Activated T-helper 17 cell treated with anti-CD3 and anti-CD28 coated beads, Interleukin-2, amount 50 U/mL, for 72 hours (primary cell): ENCODE results near the gene MSANTD4. TPM values are rescaled to one million over a fixed set of nuclear protein-coding genes. Genes with fewer than 3 reads are reported as not detected.

ENCODE experiments used
- ATAC-seq: fragments of 150-1000 bp; cut with Tn5 transposase; replicated peaks from 2 replicates; pipeline ENCODE4 v1.10.0; 2021; ENCODE audit warnings: mild to moderate bottlenecking, moderate library complexity
- H3K27ac Mint-ChIP-seq: one replicate; pipeline ENCODE4 v1.8.0; 2022; ENCODE audit warnings: mixed read lengths
- H3K27me3 Mint-ChIP-seq: one replicate; pipeline ENCODE4 v1.8.0; 2022; ENCODE audit warnings: mixed read lengths
- H3K36me3 Mint-ChIP-seq: one replicate; pipeline ENCODE4 v1.8.0; 2022; ENCODE audit warnings: low read depth, mild to moderate bottlenecking, mixed read lengths
- H3K4me1 Mint-ChIP-seq: one replicate; pipeline ENCODE4 v1.8.0; 2022; ENCODE audit warnings: mixed read lengths
- H3K4me3 Mint-ChIP-seq: one replicate; pipeline ENCODE4 v1.8.0; 2022; ENCODE audit warnings: mild to moderate bottlenecking, mixed read lengths
- H3K9me3 Mint-ChIP-seq: one replicate; pipeline ENCODE4 v1.8.0; 2022; ENCODE audit warnings: mixed read lengths
- total RNA-seq, 2 donors: library from RNA; stranded (reverse); gene quantifications; one replicate each; pipeline ENCODE4 v1.2.3, GENCODE V29; 2022

The MSANTD4 gene
- total RNA-seq, 2 donors from 2014 or later, result 13.4 to 16.6 TPM

DNA sequence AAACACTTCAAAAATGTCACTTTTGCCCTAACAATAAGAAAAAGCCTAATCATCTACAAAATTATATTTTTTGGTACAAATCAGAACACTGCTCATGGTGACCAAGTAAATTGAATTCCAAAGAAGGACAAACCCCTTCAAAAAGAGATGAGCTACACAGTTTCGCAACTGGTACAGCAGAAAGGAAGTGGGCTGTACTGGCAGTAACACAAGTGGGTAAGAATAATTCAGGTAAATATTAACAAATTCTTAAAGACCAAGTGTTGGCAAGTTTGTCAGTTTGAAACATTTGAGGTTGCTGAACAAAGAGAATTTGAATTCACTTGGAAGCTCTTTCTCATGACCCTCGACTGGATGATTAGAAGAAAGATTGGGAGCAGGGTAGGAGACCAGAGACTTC is 35.5 kb downstream of the MSANTD4 start:
- Mint-ChIP-seq H3K36me3 (no peaks in the 10 kb centered on the region), H3K4me1 (no peaks in the 10 kb centered on the region), H3K27me3 (peaks cover 2% of the 10 kb centered on the region), H3K9me3 (peaks cover 2% of the 10 kb centered on the region), H3K4me3 (no peak overlapping the region), H3K27ac (no peak overlapping the region)
- ATAC-seq, result no peak

DNA sequence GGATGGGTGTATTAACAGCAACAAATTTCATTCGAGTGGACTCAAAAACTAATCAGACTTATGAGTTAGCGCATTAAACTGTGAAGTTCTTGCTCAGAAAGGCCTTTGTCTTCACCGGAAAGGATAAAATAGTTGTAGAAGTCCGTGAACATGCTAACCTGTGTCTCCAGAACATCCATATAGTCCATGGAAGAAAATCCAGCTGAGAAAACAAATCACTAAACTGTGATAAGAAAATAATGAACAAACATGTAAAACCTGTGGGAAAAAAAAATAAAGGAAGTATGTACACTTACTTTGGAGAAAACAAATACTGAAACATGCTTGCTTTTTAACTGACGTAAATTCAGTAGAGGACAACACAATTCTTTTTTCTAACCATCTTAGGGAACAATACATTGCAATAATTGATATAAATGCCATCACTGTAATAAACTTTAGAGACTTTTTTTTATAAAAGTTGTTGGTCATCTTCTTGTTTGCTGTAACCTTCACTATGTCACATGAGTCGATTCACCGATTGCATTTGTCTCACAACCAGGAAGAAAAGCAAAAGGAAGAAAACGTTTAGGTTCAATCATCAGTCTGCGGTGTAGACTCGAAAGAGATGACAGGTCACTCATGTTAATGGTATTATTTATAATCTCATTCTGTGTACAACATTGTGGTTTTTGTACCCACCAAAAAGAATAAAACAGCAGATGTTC is 41.9 kb downstream of the MSANTD4 start:
- H3K4me3 Mint-ChIP-seq, result no peak overlapping the region
- H3K36me3 Mint-ChIP-seq, result no peaks in the 10 kb centered on the region
- H3K27me3 Mint-ChIP-seq, result peaks cover 3% of the 10 kb centered on the region
- no peaks in the 10 kb centered on the region for H3K4me1 Mint-ChIP-seq
- H3K27ac Mint-ChIP-seq, result no peak overlapping the region
- ATAC-seq, result no peak
- H3K9me3 Mint-ChIP-seq, result peaks cover 7% of the 10 kb centered on the region

DNA sequence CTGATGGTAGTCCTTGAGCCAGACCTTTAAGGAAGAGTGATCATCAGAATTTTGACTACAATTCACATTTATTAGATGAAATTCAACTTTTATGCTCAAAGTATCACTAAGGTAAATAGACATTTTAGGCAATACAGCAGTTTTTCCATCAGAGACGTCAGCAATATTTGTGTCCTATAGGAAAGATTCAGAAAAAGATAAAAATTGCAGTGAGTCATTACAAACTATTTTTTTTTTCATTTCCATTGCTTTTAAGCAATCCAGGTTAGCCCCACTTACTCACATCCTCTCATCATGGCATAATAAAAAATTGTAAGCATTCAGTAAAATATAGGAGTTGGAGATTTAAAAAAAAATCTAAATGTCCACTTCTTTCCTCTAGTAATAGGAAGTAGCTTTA is 46.9 kb downstream of the MSANTD4 start:
- no peak overlapping the region for H3K4me3 Mint-ChIP-seq
- no peaks in the 10 kb centered on the region for H3K27me3 Mint-ChIP-seq
- H3K9me3 Mint-ChIP-seq, result no peaks in the 10 kb centered on the region
- no peaks in the 10 kb centered on the region for H3K36me3 Mint-ChIP-seq
- ATAC-seq, result no peak
- no peak overlapping the region for H3K27ac Mint-ChIP-seq
- H3K4me1 Mint-ChIP-seq, result no peaks in the 10 kb centered on the region

DNA sequence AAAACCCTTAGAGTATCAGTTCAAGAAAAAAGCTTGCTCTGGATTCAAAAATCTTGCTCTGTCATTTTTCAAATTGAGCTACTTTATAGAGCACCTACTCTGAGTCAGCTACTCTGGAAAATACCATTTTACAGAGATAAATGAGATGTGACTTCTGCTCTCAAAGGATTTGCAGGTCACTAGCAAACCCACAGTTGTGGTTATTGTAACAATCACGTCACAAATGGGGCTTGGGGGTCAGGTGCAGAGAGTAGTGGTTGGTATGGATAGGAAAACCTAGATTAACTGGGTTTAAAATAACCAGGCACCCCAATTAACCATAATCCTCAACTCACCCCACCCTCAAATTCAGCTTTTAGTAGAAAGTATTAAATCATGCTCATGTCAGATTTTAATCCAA is 52.3 kb downstream of the MSANTD4 start:
- no peaks in the 10 kb centered on the region for H3K9me3 Mint-ChIP-seq
- no peaks in the 10 kb centered on the region for H3K27me3 Mint-ChIP-seq
- H3K4me3 Mint-ChIP-seq, result no peak overlapping the region
- H3K4me1 Mint-ChIP-seq, result no peaks in the 10 kb centered on the region
- no peak for ATAC-seq
- no peak overlapping the region for H3K27ac Mint-ChIP-seq
- no peaks in the 10 kb centered on the region for H3K36me3 Mint-ChIP-seq

DNA sequence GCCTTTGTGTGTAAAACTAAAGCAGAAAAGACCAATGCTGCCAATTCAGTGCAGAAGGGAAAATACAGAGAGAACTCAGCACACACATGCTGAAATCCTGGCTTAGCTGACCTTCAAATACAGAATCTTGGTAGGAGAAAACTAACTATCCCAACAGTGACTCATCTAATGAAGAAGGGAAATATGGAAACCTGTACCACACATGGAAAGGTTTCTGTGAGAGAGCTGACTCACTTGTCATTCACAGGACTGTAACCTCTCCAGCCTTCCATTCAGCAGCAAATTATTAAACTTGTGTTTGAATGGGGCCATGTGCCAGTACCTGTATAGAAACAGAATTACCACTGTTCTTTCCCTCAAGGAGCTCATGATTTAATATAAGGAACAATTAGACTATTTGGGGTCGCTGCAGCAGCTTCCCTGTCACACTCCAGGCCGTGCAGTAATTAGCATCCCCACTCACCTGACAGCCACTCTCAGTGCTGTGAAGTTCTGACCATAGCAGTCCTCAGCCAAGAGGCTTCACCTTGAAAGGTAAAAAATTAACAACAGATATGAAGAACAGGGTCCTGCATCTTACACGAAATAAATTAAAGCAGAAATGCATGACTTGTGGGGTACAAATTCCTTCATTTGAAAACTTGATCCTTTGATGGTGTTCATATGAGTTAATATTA is 53.9 kb downstream of the MSANTD4 start:
- H3K9me3 Mint-ChIP-seq, result no peaks in the 10 kb centered on the region
- no peaks in the 10 kb centered on the region for H3K27me3 Mint-ChIP-seq
- no peak overlapping the region for H3K4me3 Mint-ChIP-seq
- no peaks in the 10 kb centered on the region for H3K36me3 Mint-ChIP-seq
- no peak overlapping the region for H3K27ac Mint-ChIP-seq
- no peaks in the 10 kb centered on the region for H3K4me1 Mint-ChIP-seq
- no peak for ATAC-seq

DNA sequence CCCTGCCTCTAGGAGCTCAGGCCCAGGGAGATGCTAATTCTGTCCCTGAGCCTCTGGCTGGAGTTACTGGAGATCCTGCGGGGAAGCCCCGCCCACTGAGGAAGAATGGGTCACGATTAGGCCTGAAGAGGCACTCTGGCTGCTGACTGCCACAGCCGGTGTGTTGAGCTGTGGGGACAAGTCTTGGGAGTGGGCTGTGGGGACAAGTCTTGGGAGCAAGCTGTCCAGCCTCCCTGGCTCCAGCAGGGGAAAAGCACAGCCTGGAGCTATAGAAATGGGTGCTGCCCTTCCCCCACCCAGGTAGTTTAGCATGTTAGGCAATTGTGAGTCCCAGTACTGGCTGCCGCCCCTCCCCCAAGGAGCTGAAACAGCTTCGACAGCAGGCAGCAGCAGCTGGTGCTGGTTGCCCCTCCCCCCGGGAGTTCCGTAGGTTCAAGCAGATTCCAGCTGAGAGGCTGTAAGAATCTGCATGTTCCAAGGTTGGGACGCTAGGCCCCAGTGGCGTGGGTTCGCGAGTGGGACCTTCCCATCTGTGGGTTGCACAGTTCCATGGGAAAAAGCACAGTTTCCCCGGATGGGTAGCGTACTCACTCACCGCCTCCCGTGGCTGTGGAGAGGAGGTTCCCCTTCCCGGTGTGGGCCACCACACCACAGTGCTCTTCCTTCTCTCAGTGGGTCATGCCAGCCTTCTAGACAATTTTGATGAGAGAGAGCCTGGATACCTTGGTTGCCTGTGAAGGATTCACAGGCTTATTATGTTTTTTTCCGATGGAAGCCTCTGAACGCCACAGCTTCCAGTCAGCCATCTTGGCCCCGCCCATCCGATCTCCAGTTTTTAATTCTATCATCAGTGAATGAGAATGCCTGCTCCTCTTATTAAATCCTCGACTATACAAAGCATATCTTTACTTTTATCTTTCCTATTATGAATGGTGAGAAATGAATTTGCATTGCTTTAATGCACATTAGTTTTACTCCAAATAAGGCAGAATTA is 61.5 kb downstream of the MSANTD4 start:
- Mint-ChIP-seq H3K27me3 (peaks cover 4% of the 10 kb centered on the region), H3K36me3 (no peaks in the 10 kb centered on the region)
- no peak for ATAC-seq

More for the DNA sequence above, 61.5 kb downstream of the MSANTD4 start:
- Mint-ChIP-seq H3K4me1 (no peaks in the 10 kb centered on the region), H3K4me3 (no peak overlapping the region), H3K27ac (no peak overlapping the region), H3K9me3 (peaks cover 10% of the 10 kb centered on the region)

Other genes starting within 250 kb of the MSANTD4 start
- 10 to 100 TPM in 1 of 2 donors, 1 to 10 TPM in 1; 6.0 to 14.3 TPM for gene KBTBD3, start 55.1 kb upstream of the MSANTD4 start, total RNA-seq
- 10 to 100 TPM; 24.0 to 37.0 TPM for gene AASDHPPT, start 55.4 kb upstream of the MSANTD4 start, total RNA-seq